ENCODE measurements around the gene OLFML1. TPM values are rescaled to one million over a fixed set of nuclear protein-coding genes. Genes with fewer than 3 reads are reported as not detected.

OLFML1 gene
- total RNA-seq, 1 experiment from 2014 or later, result not detected

- ATAC-seq (no peak), DNase-seq (ENCODE audit: low spot score) (no peak)
- H3K27ac Mint-ChIP-seq, result no peak overlapping the region
- TF ChIP-seq E2F5 (CRISPR knock-in tag; IDR thresholded peaks at IDR 0.05) (no peak), HMGXB4 (CRISPR knock-in tag; IDR thresholded peaks at IDR 0.05) (no peak), RELA (CRISPR knock-in tag; IDR thresholded peaks at IDR 0.05; ENCODE audit: borderline replicate concordance) (no peak), MXD4 (CRISPR knock-in tag; IDR thresholded peaks at IDR 0.05; ENCODE audit: borderline replicate concordance) (no peak), USF2 (CRISPR knock-in tag; IDR thresholded peaks at IDR 0.05) (no peak), TCF7 (CRISPR knock-in tag; IDR thresholded peaks at IDR 0.05; ENCODE audit: low read depth) (no peak)
- POLR2A ChIA-PET, result no interaction called here
- H3K36me3 Mint-ChIP-seq, result no peaks in the 10 kb centered on the region; the same call in 1 of the 2 replicates
- CTCF ChIA-PET, result interaction anchor here (1.2 to 1.8 kb wide), 3 partner anchors 9 to 105 kb away, joined by 3 to 8 read pairs (median 3); no protein-coding TSS in a partner anchor
- no peak overlapping the region for H3K4me3 Mint-ChIP-seq
- H3K9me3 Mint-ChIP-seq, result no peaks in the 10 kb centered on the region
- no peaks in the 10 kb centered on the region for H3K27me3 Mint-ChIP-seq (ENCODE audit: low read depth)
- H3K4me1 Mint-ChIP-seq, result peaks cover 26% of the 10 kb centered on the region
Observed at GRCh38 chr11:7552666-7553065, 67.4 kb downstream of the OLFML1 start.

- Mint-ChIP-seq H3K27me3 (ENCODE audit: low read depth) (no peaks in the 10 kb centered on the region), H3K9me3 (no peaks in the 10 kb centered on the region), H3K36me3 (no peaks in the 10 kb centered on the region; the same call in 1 of the 2 replicates), H3K4me1 (peaks cover 25% of the 10 kb centered on the region), H3K4me3 (no peak overlapping the region), H3K27ac (no peak overlapping the region)
- CTCF ChIA-PET, result interaction anchor here (1.5 kb wide), 1 partner anchor 16 kb away, joined by 5 read pairs; no protein-coding TSS in a partner anchor
- no peak for DNase-seq (ENCODE audit: low spot score)
- ATAC-seq, result no peak
- POLR2A ChIA-PET, result no interaction called here
- TF ChIP-seq ZNF281 (CRISPR knock-in tag; IDR thresholded peaks at IDR 0.05) (no peak), SMAD3 (CRISPR knock-in tag; IDR thresholded peaks at IDR 0.05; ENCODE audit: borderline replicate concordance) (no peak), TP53 (CRISPR knock-in tag; IDR thresholded peaks at IDR 0.05) (no peak), E2F4 (CRISPR knock-in tag; IDR thresholded peaks at IDR 0.05; ENCODE audit: borderline replicate concordance, low read depth) (no peak), NR1H2 (CRISPR knock-in tag; IDR thresholded peaks at IDR 0.05) (no peak), GABPB1 (CRISPR knock-in tag; IDR thresholded peaks at IDR 0.05) (no peak), MXD4 (CRISPR knock-in tag; IDR thresholded peaks at IDR 0.05; ENCODE audit: borderline replicate concordance) (no peak)
Observed at GRCh38 chr11:7555052-7555699, 69.9 kb downstream of the OLFML1 start.

GRCh38 chr11:7558046-7558445 lies 72.7 kb downstream of the OLFML1 start:
- H3K36me3 Mint-ChIP-seq, result no peaks in the 10 kb centered on the region; the same call in 1 of the 2 replicates
- DNase-seq (ENCODE audit: low spot score), result no peak
- ATAC-seq, result no peak
- no peaks in the 10 kb centered on the region for H3K9me3 Mint-ChIP-seq
- H3K27me3 Mint-ChIP-seq (ENCODE audit: low read depth), result no peaks in the 10 kb centered on the region
- ChIA-PET CTCF (interaction anchor here (0.8 kb wide), 1 partner anchor 14 kb away, joined by 3 read pairs; no protein-coding TSS in a partner anchor), POLR2A (no interaction called here)
- no peak overlapping the region for H3K27ac Mint-ChIP-seq
- H3K4me3 Mint-ChIP-seq, result no peak overlapping the region
- peaks cover 47% of the 10 kb centered on the region for H3K4me1 Mint-ChIP-seq
- TF ChIP-seq NR3C1 (CRISPR knock-in tag; conservative IDR thresholded peaks at IDR 0.05; ENCODE audit: low read depth) (no peak), ERG (CRISPR knock-in tag; IDR thresholded peaks at IDR 0.05) (no peak), USF1 (CRISPR knock-in tag; IDR thresholded peaks at IDR 0.05) (no peak), SMAD3 (CRISPR knock-in tag; IDR thresholded peaks at IDR 0.05; ENCODE audit: borderline replicate concordance) (no peak), JAZF1 (CRISPR knock-in tag; IDR thresholded peaks at IDR 0.05) (no peak), ZBTB21 (CRISPR knock-in tag; IDR thresholded peaks at IDR 0.05; ENCODE audit: borderline replicate concordance) (no peak), CBFB (CRISPR knock-in tag; IDR thresholded peaks at IDR 0.05; ENCODE audit: low read depth) (no peak)
